Urinary bladder (tissue), 4 donors: ENCODE data around the gene CDC45. TPM values are rescaled to one million over a fixed set of nuclear protein-coding genes. Genes with fewer than 3 reads are reported as not detected.

ENCODE experiments used
- DNase-seq: peaks from one replicate; pipeline ENCODE4 v3.0.0-alpha.2; 2015; ENCODE audit errors: extremely low spot score
- H3K27ac ChIP-seq: one replicate; pipeline ENCODE4 v1.5.1; 2013; ENCODE audit warnings: low read depth, mild to moderate bottlenecking, moderate library complexity
- H3K36me3 ChIP-seq: one replicate; pipeline ENCODE4 v1.6.1; 2013; ENCODE audit warnings: mild to moderate bottlenecking, moderate library complexity; ENCODE audit not compliant: insufficient read depth
- H3K4me1 ChIP-seq: one replicate; pipeline ENCODE4 v1.6.1; 2013; ENCODE audit warnings: mild to moderate bottlenecking, moderate library complexity; ENCODE audit not compliant: insufficient read depth
- H3K4me3 ChIP-seq: one replicate; pipeline ENCODE4 v1.5.1; 2013; ENCODE audit warnings: low read depth, low read length
- WGBS: extraction: QIAGEN DNeasy Blood & Tissue Kit; methylation state at CpG from one replicate; pipeline ENCODE4 v1.1.7; 2013; 5-methylcytosine and 5-hydroxymethylcytosine counted together
- polyA plus RNA-seq: library from polyadenylated mRNA; stranded (reverse); fragments of 200-250 nt; gene quantifications from one replicate; pipeline ENCODE4 v1.2.3, GENCODE V29; 2013
- total RNA-seq: library from RNA; depleted of rRNA; stranded (reverse); fragments of >200 nt; gene quantifications from one replicate; pipeline ENCODE4 v1.2.3, GENCODE V29; 2014
- donor health status: healthy with polysubstance abuse.
- donor health status: healthy.

CDC45 gene
- total and polyA plus RNA-seq, 2 donors: 0.34 to 4.0 TPM

DNA sequence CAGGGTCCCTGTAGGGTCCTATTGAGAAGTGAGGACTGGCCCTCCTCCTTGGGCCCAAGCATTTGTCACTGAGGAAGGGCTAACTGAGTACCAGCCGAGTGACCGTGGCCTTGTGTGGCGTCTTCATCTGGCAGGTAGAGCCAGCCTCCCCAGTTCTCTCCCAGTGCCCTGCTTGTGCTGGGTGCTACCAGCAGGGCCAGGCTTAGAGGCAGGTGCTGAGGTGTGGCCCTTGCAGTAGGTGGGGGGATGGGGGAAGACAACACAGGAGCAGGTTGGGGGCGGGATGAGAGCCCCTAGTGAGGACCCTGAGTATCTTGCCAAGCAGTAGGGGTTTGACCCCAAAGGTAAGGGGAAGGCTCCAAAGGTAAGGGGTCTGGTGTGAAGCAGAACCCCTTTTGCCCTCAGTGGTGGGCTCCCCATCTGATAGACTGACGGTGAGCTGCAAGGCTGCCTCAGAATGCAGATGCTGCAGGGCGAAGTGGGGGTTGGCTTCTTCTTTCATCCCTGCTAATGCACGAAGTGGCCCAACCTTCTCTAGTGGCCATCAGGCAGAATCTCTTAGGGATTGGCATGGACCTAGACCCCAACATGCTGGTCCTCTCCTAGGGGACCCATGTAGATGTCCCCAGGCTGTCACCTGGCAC, 19.6 kb downstream of the CDC45 start:
- DNase-seq: no peak
- Histone ChIP-seq H3K4me3 (no peak overlapping the region), H3K4me1 (no peaks in the 10 kb centered on the region), H3K36me3 (no peaks in the 10 kb centered on the region), H3K27ac (no peak overlapping the region)
- WGBS: 99% methylated on average over 7 of the region's 7 CpGs

GRCh38 chr22:19499880-19500242, 20.1 kb downstream of the CDC45 start:
- H3K36me3 ChIP-seq: no peaks in the 10 kb centered on the region
- no peak overlapping the region for H3K4me3 ChIP-seq
- no peak overlapping the region for H3K27ac ChIP-seq
- WGBS: 96% methylated on average over 4 of the region's 4 CpGs
- H3K4me1 ChIP-seq: no peaks in the 10 kb centered on the region
- DNase-seq: no peak

GRCh38 chr22:19501897-19502447, 22.3 kb downstream of the CDC45 start:
- no peaks in the 10 kb centered on the region for H3K36me3 ChIP-seq
- H3K27ac ChIP-seq: no peak overlapping the region
- H3K4me3 ChIP-seq: no peak overlapping the region
- no peak for DNase-seq
- H3K4me1 ChIP-seq: no peaks in the 10 kb centered on the region
- WGBS: 87% methylated on average over 3 of the region's 3 CpGs

- no peaks in the 10 kb centered on the region for H3K36me3 ChIP-seq
- DNase-seq: no peak
- 87% methylated on average over 7 of the region's 7 CpGs for WGBS
- H3K4me1 ChIP-seq: no peaks in the 10 kb centered on the region
- no peak overlapping the region for H3K27ac ChIP-seq
- no peak overlapping the region for H3K4me3 ChIP-seq
These were observed 23.6 kb downstream of the CDC45 start for GRCh38 chr22:19503367-19503766.

- no peak overlapping the region for H3K4me3 ChIP-seq
- no peaks in the 10 kb centered on the region for H3K4me1 ChIP-seq
- WGBS: 92% methylated on average over 9 of the region's 9 CpGs
- no peak for DNase-seq
- no peaks in the 10 kb centered on the region for H3K36me3 ChIP-seq
- H3K27ac ChIP-seq: no peak overlapping the region
These were observed 24.1 kb downstream of the CDC45 start for GRCh38 chr22:19503869-19504268.

DNA sequence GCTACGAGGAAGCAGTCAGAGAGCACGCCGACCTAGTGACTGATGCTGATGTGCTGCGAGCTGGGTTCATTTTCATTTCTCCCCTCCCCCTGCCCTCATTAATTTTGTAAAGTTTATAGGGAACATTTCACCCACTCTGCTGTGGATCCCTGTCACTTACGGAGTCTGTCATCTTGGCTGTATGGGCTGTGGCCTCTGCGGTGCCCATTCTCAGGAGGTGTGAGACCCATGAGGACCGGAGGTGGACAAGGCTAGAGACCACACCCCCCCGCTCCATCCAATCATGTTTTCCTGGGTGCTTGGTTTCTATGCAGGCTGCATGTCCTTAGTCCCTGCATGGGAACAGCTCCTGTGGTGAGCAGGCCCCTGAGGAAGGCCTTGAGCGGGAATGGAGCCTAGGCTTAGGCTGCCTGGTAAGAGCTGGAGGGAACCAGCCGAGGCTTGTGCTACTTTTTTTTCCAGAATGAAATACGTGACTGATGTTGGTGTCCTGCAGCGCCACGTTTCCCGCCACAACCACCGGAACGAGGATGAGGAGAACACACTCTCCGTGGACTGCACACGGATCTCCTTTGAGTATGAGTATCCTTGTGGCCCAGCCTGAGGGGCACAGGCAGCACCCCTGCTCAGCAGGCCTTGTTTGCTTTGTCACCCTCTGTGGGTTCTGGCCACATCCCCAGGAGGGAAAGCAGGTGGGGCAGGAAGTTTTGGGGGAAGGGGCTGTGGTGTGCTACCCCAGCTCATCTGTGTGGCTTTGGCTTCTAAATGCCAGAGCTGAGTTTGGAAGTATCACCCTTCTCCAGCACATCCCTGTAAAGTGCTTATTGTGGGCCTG, 25.4 kb downstream of the CDC45 start:
- DNase-seq: no peak
- no peak overlapping the region for H3K4me3 ChIP-seq
- H3K27ac ChIP-seq: no peak overlapping the region
- WGBS: 92% methylated on average over 18 of the region's 18 CpGs
- H3K36me3 ChIP-seq: no peaks in the 10 kb centered on the region
- H3K4me1 ChIP-seq: no peaks in the 10 kb centered on the region

DNA sequence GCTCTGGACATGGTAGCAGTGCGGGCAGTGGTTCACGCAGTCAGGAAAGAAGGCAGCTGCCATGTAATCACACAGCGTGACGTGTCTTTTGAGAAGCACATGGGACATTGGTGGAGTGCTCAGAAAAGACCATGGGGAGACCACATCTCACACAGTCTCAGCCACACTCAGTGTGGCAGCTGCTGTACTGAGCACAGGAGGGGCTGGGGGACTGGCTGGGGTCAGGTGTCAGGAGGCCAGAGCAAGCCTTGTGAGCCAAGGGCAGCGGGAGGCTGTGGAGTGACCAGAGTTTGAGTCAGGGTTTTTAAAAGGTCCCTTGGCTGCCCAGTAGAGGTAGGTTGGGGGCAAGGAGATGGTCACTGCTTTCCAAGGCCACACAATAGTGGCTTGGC, 26.0 kb downstream of the CDC45 start:
- H3K4me3 ChIP-seq: no peak overlapping the region
- H3K4me1 ChIP-seq: no peaks in the 10 kb centered on the region
- H3K36me3 ChIP-seq: no peaks in the 10 kb centered on the region
- 97% methylated on average over 5 of the region's 5 CpGs for WGBS
- H3K27ac ChIP-seq: no peak overlapping the region
- DNase-seq: no peak

GRCh38 chr22:19506212-19506611, 26.5 kb downstream of the CDC45 start:
- H3K36me3 ChIP-seq: no peaks in the 10 kb centered on the region
- no peak for DNase-seq
- WGBS: 94% methylated on average over 10 of the region's 10 CpGs
- no peak overlapping the region for H3K27ac ChIP-seq
- no peaks in the 10 kb centered on the region for H3K4me1 ChIP-seq
- no peak overlapping the region for H3K4me3 ChIP-seq

DNA sequence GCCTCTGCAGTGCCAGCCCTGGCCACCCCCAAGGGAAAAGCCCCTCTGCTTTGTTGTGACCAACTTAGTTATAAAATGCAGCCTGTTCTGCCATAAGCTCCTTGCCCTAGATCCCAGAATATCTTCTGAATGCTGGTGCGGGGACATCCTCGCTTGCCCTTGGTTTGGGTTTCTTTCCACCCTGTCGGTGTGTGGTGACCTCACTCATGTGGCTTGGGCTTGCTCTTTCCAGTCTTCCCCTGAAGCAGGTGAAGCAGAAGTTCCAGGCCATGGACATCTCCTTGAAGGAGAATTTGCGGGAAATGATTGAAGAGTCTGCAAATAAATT, 27.8 kb downstream of the CDC45 start:
- no peak for DNase-seq
- WGBS: 97% methylated on average over 4 of the region's 4 CpGs
- H3K36me3 ChIP-seq: no peaks in the 10 kb centered on the region
- H3K4me1 ChIP-seq: no peaks in the 10 kb centered on the region
- H3K27ac ChIP-seq: no peak overlapping the region
- H3K4me3 ChIP-seq: no peak overlapping the region

DNA sequence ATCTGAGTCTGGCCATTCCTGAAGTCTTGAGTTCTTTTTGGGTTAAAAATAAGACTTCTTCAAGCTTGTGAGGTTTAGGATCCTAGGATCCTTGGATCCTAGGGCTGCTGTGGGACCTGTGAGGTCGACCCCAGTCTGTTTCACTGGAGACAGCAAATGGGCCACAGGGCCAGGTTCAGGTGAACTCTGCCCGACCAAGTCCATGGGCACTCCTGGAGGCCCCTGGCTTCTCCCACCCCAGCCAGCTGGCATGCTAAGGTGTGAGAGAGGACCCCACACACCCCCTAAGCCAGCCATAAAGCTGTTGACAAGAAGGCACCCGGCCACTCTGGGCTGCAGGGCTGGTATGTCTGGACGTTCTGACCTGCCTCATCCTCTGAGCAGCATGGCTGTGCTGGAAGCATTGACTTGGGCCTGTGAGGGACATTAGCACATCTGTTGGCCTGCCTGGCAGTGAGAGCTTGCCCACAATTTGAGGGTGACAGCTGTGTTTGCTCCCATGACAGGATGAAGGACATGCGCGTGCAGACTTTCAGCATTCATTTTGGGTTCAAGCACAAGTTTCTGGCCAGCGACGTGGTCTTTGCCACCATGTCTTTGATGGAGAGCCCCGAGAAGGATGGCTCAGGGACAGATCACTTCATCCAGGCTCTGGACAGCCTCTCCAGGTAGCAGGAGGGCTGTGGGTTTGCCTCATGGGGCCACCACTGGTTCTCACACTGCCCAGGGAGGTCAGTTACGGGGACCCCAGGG, 28.5 kb downstream of the CDC45 start:
- 94% methylated on average over 10 of the region's 10 CpGs for WGBS
- Histone ChIP-seq H3K4me1 (no peaks in the 10 kb centered on the region), H3K27ac (no peak overlapping the region), H3K36me3 (no peaks in the 10 kb centered on the region), H3K4me3 (no peak overlapping the region)
- no peak for DNase-seq

- WGBS: 47% methylated on average over 3 of the region's 3 CpGs
- DNase-seq: no peak
- H3K4me3 ChIP-seq: no peak overlapping the region
- H3K27ac ChIP-seq: no peak overlapping the region
- no peaks in the 10 kb centered on the region for H3K36me3 ChIP-seq
- H3K4me1 ChIP-seq: no peaks in the 10 kb centered on the region
These were observed 29.5 kb downstream of the CDC45 start for GRCh38 chr22:19509191-19509590.

GRCh38 chr22:19509923-19510322, 30.2 kb downstream of the CDC45 start:
- H3K4me3 ChIP-seq: no peak overlapping the region
- 94% methylated on average over 2 of the region's 2 CpGs for WGBS
- DNase-seq: no peak
- H3K27ac ChIP-seq: no peak overlapping the region
- no peaks in the 10 kb centered on the region for H3K36me3 ChIP-seq
- H3K4me1 ChIP-seq: no peaks in the 10 kb centered on the region

- H3K36me3 ChIP-seq: no peaks in the 10 kb centered on the region
- no peak for DNase-seq
- no peak overlapping the region for H3K27ac ChIP-seq
- WGBS: 70% methylated on average over 2 of the region's 2 CpGs
- no peak overlapping the region for H3K4me3 ChIP-seq
- H3K4me1 ChIP-seq: no peaks in the 10 kb centered on the region
These were observed 31.2 kb downstream of the CDC45 start for GRCh38 chr22:19510919-19511341.

DNA sequence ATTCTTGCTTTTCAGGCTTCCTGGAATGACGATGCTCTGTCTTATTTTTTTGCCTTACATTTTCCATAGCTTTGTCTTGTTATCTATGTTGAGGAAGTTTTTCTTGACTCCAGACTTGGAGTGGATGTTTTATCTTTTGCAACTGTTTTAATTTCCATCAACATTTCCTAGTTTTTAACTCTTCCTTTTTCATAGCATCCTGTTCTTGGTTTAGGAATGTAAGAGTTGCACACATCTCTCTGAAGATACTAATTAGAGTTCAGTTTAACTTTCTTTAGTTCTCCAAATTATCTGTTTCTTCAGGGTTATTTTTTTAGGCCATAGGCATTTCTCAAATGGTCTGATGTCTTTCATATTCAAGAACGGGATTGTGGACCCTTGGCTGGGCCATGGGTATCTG, 34.1 kb downstream of the CDC45 start:
- DNase-seq: no peak
- 69% methylated on average over 2 of the region's 2 CpGs for WGBS
- H3K36me3 ChIP-seq: no peaks in the 10 kb centered on the region
- no peak overlapping the region for H3K4me3 ChIP-seq
- no peak overlapping the region for H3K27ac ChIP-seq
- no peaks in the 10 kb centered on the region for H3K4me1 ChIP-seq
